Fibroblast of skin of scalp (primary cell): ENCODE results near the gene ANKRD13D.
A peak's percentile ranks its signal among the peaks of the same experiment; 100 is the strongest.

ENCODE experiments used
- DNase-seq: peaks from one replicate; pipeline ENCODE4 v3.0.0-alpha.2; 2013

The ANKRD13D gene

DNA sequence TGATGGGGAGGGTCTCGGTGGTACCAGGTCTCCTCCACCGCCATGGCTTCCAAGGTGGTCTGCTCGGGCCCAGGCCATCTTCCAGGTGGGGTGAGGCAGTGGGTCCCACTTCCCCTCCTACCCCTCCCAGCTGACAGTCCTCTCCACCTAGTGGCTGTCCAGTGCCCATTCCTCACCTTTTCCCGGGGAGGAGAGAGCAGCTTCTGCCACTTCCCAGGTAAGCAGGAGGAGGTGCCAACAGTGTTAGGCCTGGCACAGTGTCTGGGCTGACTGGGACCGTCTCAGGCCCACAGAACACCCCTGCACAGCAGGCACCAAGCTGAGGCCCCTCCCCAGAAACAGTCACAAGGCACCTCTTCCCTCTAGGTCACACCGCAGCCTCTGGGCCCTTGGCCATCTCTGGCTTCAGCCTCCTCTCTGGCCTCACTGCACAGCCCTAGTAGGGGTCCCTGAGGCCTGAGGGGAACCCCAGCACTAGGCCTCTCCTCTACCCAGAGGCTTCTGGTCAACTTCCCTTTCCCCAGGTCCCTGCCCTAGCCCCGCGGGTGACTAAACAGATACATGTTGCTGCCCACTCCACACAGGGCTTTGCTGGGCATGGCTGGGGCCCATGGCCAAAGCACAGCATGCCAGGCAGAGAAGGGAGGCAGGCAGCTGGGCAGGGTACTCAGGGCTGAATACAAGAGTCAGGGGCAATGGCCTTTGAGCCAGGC lies 2.3 kb upstream of the ANKRD13D start:
- no peak for DNase-seq

- DNase-seq: no peak
Observed at GRCh38 chr11:67287355-67288197, 1.5 kb upstream of the ANKRD13D start.

- no peak for DNase-seq
Observed at GRCh38 chr11:67288198-67288451, 978 bp upstream of the ANKRD13D start.

- peak; percentile 88 for DNase-seq
Observed at GRCh38 chr11:67288452-67289225, 464 bp upstream of the ANKRD13D start.

DNA sequence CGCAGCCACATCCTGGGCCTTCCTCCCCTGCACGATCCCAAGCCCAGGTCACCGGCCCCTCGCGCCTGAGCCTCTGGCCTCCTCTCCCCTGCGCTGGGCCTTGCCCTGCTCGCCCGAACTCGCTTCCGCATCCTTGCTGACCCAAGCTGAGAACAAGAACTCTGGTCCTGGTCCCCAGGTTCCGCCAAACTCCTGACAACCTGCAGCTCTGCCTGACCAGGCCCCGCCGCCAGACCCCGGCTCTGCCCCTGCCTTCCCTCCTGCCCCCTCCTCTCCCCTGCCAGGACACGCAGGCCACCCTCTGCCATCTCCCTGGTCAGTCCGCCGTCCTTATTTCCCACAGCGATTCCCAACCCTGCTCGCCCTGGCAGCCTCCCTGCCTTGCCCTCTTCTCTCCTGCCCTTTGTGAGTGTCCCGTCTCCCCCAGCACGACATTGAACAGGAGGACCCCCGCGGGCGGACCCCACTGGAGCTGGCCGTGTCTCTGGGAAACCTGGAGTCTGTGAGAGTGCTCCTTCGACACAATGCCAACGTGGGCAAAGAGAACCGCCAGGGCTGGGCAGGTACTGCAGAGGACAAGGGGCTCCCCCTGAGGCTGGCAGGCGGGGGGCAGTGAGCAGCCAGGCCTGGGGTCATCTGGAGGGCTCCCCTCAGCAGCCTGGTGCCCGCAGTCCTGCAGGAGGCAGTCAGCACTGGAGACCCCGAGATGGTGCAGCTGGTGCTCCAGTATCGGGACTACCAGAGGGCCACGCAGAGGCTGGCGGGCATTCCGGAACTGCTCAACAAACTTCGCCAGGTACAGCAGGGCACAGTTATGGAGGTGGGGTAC lies 762 bp downstream of the ANKRD13D start:
- DNase-seq: no peak

DNA sequence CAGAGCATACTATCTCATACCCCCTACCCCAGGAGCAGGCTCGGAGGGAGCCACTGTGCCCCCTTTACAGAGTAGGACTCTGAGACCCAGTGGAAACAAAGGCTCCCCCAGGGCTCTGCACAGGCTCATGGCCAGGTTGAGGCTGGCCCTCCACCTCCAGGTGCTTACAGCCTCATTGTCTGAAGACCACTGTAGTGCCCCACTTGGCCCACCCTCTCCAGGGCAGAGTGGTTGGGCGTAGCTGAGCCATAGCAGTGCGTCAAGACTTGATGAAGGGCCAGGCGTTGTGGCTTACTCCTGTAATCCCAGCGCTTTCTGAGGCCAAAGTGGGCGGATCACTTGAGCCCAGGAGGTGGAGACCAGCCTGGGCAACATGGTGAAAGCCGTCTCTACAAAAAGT lies 1.7 kb downstream of the ANKRD13D start:
- no peak for DNase-seq

- no peak for DNase-seq
Observed at GRCh38 chr11:67291481-67292381, 2.6 kb downstream of the ANKRD13D start.

DNA sequence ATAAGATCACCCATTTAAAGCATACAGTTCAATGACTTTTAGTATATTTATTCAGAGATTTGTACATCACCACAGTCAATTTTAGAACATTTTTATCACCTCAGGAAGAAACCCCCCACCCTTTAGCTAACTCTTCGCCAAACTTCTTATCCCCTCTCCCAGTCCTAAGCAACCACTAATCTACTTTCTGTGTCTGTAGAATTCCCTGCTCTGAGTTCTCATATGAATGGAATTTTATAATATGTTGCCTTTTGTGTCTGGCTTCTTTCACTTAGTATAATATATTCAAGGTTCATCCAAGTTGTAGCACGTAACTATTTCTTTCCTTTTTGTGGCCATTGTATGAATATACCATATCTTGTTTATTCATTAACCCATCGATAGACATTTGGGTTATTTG lies 3.6 kb downstream of the ANKRD13D start:
- DNase-seq: no peak

- peak; percentile 48 for DNase-seq
Observed at GRCh38 chr11:67293090-67293489, 4.0 kb downstream of the ANKRD13D start.

- DNase-seq: no peak
Observed at GRCh38 chr11:67295846-67296245, 6.7 kb downstream of the ANKRD13D start.

DNA sequence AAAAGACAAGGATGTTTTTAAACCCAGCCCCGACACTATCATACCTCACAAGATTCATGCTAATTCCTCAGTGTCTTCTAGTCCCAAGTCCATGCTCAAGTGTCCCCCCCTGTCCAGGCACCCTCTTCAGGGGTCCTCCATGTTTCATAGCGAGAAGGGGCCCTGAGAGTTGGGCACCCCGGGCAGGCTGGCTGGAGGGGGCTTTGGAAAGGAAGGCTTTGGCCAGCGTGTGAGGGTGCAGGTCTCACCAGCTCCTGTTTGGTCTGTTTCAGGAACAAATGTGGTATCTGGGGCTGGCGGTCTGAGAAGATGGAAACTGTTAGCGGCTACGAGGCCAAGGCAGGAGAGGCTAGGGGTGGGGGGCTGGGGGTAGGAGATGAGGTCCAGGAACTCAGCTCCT lies 9.7 kb downstream of the ANKRD13D start:
- no peak for DNase-seq

DNA sequence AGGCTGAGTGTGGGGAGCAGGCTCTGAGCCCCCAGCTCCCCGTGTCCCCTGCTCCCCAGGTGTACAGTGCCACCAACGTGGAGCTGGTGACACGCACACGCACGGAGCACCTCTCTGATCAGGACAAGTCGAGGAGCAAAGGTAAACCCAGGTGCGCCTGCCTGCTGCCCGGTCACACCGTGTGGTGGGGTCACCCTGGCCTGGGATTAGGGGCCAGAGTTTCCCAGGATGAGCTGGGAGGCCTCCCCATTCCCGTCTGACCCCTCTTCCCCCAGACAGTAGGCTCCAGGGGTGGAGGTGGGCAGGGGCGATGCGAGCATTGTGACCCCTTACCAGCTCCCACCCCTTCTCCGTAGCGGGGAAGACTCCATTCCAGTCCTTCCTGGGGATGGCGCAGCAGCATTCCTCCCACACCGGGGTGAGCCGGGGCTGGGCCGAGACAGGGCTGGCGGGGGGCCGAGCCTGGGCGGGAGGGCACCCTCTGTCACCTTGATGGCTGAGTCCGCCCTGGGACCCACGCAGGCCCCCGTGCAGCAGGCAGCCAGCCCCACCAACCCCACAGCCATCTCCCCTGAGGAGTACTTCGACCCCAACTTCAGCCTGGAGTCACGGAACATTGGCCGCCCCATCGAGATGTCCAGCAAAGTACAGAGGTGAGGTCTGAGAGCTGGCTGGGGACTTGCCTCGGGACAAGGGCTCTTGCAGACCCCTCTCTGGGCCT lies 10.5 kb downstream of the ANKRD13D start:
- DNase-seq: no peak

DNA sequence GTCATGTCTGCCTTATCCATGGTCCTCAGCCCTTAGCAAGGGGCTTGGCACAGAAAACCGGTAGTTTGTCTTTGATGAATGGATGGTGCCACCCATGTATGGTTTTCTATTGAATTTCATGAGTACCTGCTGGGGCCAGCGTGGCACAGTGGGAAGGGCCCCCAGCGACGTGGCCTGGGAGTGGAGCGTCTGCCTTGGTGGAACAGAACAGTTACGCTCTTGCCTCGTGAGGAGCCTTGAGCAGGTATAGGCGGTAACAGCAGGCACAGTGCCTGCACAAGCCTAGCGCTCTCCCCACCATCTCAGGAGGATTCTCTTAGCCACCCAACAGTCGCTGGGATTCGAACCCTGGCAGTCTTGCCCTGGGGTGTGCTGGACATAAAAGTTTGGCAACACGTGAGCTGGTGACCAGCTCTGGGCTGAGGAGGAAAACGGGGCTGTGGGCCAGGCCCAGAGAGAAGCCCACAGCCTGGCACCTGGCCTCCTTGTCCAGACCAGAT lies 11.2 kb downstream of the ANKRD13D start:
- DNase-seq: no peak

GRCh38 chr11:67300756-67301312 lies 11.7 kb downstream of the ANKRD13D start:
- no peak for DNase-seq

DNA sequence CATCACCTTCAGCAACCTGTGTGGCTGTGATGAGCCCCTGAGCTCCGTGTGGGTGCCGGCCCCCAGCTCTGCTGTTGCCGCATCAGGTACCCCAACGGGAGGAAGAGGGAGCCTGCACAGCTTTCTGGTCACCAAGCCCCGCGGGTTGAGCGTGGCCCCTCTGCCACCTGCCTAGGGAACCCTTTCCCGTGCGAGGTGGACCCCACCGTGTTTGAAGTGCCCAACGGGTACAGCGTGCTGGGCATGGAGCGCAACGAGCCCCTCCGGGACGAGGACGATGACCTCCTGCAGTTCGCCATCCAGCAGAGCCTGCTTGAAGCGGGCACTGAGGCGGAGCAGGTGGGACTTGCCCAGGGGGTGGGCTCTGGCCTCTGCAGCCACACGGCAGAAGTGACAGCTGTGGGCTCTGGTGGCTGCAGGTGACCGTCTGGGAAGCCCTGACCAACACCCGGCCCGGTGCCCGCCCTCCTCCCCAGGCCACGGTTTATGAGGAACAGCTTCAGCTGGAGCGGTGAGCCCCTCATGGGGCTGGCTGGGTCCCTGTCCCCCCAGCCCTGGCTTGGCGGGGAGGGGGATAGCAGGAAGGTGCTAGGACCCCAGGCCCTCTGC lies 12.3 kb downstream of the ANKRD13D start:
- no peak for DNase-seq

DNA sequence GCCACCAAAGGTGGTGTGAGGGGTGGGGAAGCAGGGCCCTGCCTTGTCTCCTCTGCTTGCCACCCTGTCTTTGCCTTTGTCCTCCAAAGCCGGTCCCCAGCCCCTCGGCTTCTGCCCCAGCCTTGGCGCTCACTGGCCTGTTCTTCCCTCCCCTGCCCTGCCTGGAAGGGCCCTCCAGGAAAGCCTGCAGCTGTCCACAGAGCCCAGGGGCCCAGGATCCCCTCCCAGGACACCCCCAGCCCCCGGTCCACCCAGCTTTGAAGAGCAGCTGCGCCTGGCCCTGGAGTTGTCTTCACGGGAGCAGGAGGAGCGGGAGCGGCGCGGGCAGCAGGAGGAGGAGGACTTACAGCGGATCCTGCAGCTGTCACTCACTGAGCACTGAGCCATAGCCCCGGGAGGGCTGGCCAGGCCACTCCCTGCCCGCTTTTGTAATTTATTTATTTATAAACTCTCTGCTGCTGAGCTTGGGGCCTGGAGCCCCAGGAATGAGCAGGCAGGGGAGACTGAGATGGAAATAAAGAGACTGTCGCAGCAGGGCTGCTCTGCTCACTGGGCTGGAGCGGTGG lies 12.9 kb downstream of the ANKRD13D start:
- DNase-seq: peak; percentile 47

- no peak for DNase-seq
Observed at GRCh38 chr11:67302571-67303131, 13.5 kb downstream of the ANKRD13D start.

DNA sequence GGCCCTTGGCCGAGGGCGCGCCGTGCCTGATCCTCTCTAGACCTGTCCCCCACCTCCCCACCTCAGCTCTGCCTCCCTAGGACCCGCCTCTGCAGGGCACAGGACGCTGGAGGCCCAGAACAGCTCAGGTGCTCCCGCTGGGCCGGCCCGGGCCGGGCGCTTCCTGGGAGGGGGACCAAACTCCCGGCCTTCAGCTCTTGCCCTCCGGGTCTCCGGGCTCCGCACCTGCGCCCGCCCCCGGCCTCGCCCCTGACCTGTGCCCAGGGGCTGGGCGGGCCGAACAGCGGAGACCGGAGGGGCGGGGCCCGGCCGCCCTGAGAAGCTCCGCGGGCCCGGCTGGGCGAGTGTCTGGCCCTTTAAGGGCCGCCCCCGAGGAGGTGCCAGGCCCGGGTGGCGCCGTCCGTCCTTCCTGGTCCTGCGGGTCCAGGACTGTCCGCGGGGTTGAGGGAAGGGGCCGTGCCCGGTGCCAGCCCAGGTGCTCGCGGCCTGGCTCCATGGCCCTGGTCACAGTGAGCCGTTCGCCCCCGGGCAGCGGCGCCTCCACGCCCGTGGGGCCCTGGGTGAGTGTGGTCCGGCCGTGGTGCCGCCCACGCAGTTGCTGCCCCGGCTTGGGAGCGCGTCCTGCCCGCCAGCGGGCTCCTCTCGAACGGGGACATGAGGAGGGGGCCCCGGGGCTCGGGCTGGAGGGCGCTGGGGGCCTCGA lies 14.2 kb downstream of the ANKRD13D start, which contains the start of gene SSH3:
TSS of gene SSH3 (plus strand) at position 399 of the 703 bp plus-strand sequence. CDS start at position 495, 96 bp downstream.
- DNase-seq: peak; percentile 50
